ENCODE measurements around the gene APBB2. TPM values are rescaled to one million over a fixed set of nuclear protein-coding genes. Genes with fewer than 3 reads are reported as not detected.

Gene APBB2
- total and polyA plus RNA-seq, 2 of the 4 experiments (the other 2 are of a cell fraction), result 47.9 to 75.5 TPM

DNA sequence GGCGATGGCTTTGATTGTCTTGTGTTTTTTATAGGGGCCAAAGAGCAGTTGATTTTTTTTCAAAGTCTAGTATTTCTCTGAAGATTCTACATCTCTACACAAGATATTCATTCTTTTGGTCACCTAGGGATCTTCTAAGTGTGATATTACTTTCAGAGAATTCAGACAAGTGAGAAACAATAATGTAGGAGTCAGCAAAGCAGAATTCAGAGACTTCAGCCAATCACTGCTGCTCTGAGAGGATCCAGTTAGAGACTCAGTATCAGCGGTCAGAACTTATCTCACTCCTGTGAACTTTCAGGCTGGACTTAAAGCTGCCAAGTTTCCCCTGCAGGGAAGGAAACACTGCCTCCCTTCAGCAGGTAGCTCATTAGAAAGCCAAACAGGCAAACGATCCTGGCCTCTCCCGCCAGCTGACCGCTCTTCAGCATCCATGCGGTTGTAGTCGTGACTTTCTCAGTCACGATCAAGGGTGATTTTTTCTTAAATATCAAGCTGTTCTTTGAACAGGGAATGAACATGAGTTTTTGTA, 405.4 kb downstream of the APBB2 start:
- H4K91ac ChIP-seq (ENCODE audit: insufficient read depth, low read depth, low read length), result no peak overlapping the region
- H2BK20ac ChIP-seq (ENCODE audit: low read depth, low read length), result no peak overlapping the region
- H4K8ac ChIP-seq (ENCODE audit: low read depth in 2 of 2, low read length in 2 of 2), result no peak overlapping the region
- H3K27ac ChIP-seq (ENCODE audit: insufficient read depth, low read length), result no peak overlapping the region
- H3K27me3 ChIP-seq (ENCODE audit: control insufficient read depth, insufficient read depth, low read length), result no peaks in the 10 kb centered on the region
- H3K36me3 ChIP-seq (ENCODE audit: control insufficient read depth, insufficient read depth, low read length), result peaks cover 2% of the 10 kb centered on the region
- DNase-seq, result no peak
- BruUV-seq (replicated peaks), result no TSS peak
- H3K23ac ChIP-seq (ENCODE audit: low read depth, low read length), result no peak overlapping the region
- POLR2A ChIA-PET (ENCODE audit: unreplicated experiment), result no interaction called here
- H3K9ac ChIP-seq (ENCODE audit: low read depth, low read length), result no peak overlapping the region
- in situ Hi-C loops (cut with MboI; ENCODE audit: low sequenced_read_pairs), result loop anchor here (25.0 kb wide), 1 partner anchor 97 kb away; no protein-coding TSS in a partner anchor
- dilution Hi-C loops (cut with HindIII; ENCODE audit: low sequenced_read_pairs, unreplicated experiment), result no loop called here
- H2AFZ ChIP-seq (replicated peaks; ENCODE audit: low read length, poor library complexity), result no peak overlapping the region
- H4K5ac ChIP-seq (ENCODE audit: low read depth, low read length), result no peak overlapping the region
- H2BK15ac ChIP-seq (ENCODE audit: low read depth, low read length), result no peak overlapping the region
- H3K9me1 ChIP-seq (ENCODE audit: insufficient read depth, low read length), result 0 out of 2 replicates have a peak, but pooled peaks cover 2% of the 10 kb centered on the region
- WGBS, 2 experiments (ENCODE audit: extremely low coverage in 2 of 2, insufficient read length in 1 of 2), result 91% methylated on average over 6 of the region's 8 CpGs; no CpG with 5 or more reads in 1 of the 2 experiments
- H3K4me1 ChIP-seq (ENCODE audit: control insufficient read depth, insufficient read depth, low read length), result no peaks in the 10 kb centered on the region
- H4K20me1 ChIP-seq (ENCODE audit: insufficient read depth, low read length), result no peaks in the 10 kb centered on the region
- H2AK9ac ChIP-seq (replicated peaks; ENCODE audit: low read depth, low read length, poor library complexity), result no peak overlapping the region
- CTCF ChIA-PET, result interaction anchor here (0.6 to 1.7 kb wide), 2 partner anchors 9 to 32 kb away, joined by 5 to 10 read pairs; no protein-coding TSS in a partner anchor
- intact Hi-C loops (cut with micrococcal nuclease), result no loop called here
- TF ChIP-seq NFE2L2 (IDR thresholded peaks at IDR 0.05; ENCODE audit: low read depth, low read length), result no peak
- H3K9me3 ChIP-seq (ENCODE audit: control insufficient read depth, insufficient read depth, low read length), result no peaks in the 10 kb centered on the region
- H3K18ac ChIP-seq (ENCODE audit: low read depth, low read length), result no peak overlapping the region
- H2BK120ac ChIP-seq (ENCODE audit: low read depth, low read length), result no peak overlapping the region
- no peak overlapping the region for H3K56ac ChIP-seq (ENCODE audit: extremely low read depth, insufficient read depth, low read length)
- no peak overlapping the region for H3K4me2 ChIP-seq (ENCODE audit: low read depth, low read length)
- no peak overlapping the region for H3K4me3 ChIP-seq (ENCODE audit: insufficient read depth, low read depth, low read length)
- H2BK5ac ChIP-seq (ENCODE audit: low read depth, low read length, poor library complexity, severe bottlenecking), result no peak overlapping the region
- no peaks in the 10 kb centered on the region for H3K79me1 ChIP-seq (ENCODE audit: low read depth in 1 of 2, low read length in 2 of 2)
- no peak overlapping the region for H3K4ac ChIP-seq (ENCODE audit: low read depth, low read length)
- H2AK5ac ChIP-seq (ENCODE audit: low read depth, low read length), result no peak overlapping the region
- H3K14ac ChIP-seq (replicated peaks; ENCODE audit: low read depth, low read length), result no peak overlapping the region
- ATAC-seq (ENCODE audit: low read depth), result no peak

Measured in IMR-90 (cell line).